Trophoblast cell (in vitro differentiated cells and primary cell): ENCODE results near the gene EPAS1.

Experiments used
- DNase-seq, 2 donors: peaks; one replicate each; pipeline ENCODE4 v3.0.0-alpha.2; 2016
- H2AFZ ChIP-seq: 2 replicates; pipeline ENCODE4 v1.6.1; 2013; ENCODE audit warnings: low read length, moderate library complexity, mild to moderate bottlenecking; ENCODE audit not compliant: insufficient read depth, poor library complexity
- H2AK5ac ChIP-seq: 2 replicates; pipeline ENCODE4 v1.6.1; 2013; ENCODE audit warnings: mild to moderate bottlenecking, low read length
- H2BK120ac ChIP-seq: 2 replicates; pipeline ENCODE4 v1.6.1; 2013; ENCODE audit warnings: low read length, mild to moderate bottlenecking, moderate library complexity; ENCODE audit not compliant: insufficient read depth, poor library complexity
- H2BK12ac ChIP-seq: 2 replicates; pipeline ENCODE4 v1.6.1; 2013; ENCODE audit warnings: mild to moderate bottlenecking, low read length, moderate library complexity
- H2BK5ac ChIP-seq: 2 replicates; pipeline ENCODE4 v1.6.1; 2013; ENCODE audit warnings: low read length, low read depth, moderate library complexity, mild to moderate bottlenecking; ENCODE audit not compliant: poor library complexity
- H3K14ac ChIP-seq: 2 replicates; pipeline ENCODE4 v1.6.1; 2013; ENCODE audit warnings: mild to moderate bottlenecking, low read length
- H3K18ac ChIP-seq: 2 replicates; pipeline ENCODE4 v1.6.1; 2013; ENCODE audit warnings: mild to moderate bottlenecking, low read length
- H3K23ac ChIP-seq: 2 replicates; pipeline ENCODE4 v1.6.1; 2013; ENCODE audit warnings: low read length
- H3K27ac ChIP-seq: 2 replicates; pipeline ENCODE4 v1.5.1; 2013; ENCODE audit warnings: low read depth, mild to moderate bottlenecking, inconsistent platforms, low read length, moderate library complexity
- H3K27me3 ChIP-seq: 2 replicates; pipeline ENCODE4 v1.6.1; 2013; ENCODE audit warnings: inconsistent platforms, mild to moderate bottlenecking, low read length, moderate library complexity; ENCODE audit not compliant: insufficient read depth
- H3K36me3 ChIP-seq, 2 experiments: 1 replicate in 1 of 2; 2 replicates in 1 of 2; pipeline ENCODE4 v1.6.1; 2013; ENCODE audit warnings: low read length in 2 of 2, mild to moderate bottlenecking in 2 of 2, moderate library complexity in 1 of 2; ENCODE audit not compliant: insufficient read depth in 2 of 2, control insufficient read depth in 1 of 2
- H3K4ac ChIP-seq: 2 replicates; pipeline ENCODE4 v1.6.1; 2013; ENCODE audit warnings: low read depth, mild to moderate bottlenecking, low read length, moderate library complexity
- H3K4me1 ChIP-seq, 2 experiments: 1 replicate in 1 of 2; 2 replicates in 1 of 2; pipeline ENCODE4 v1.6.1; 2013; ENCODE audit warnings: low read length in 2 of 2, mild to moderate bottlenecking in 2 of 2, moderate library complexity in 1 of 2; ENCODE audit not compliant: insufficient read depth in 2 of 2, control insufficient read depth in 1 of 2
- H3K4me2 ChIP-seq: 2 replicates; pipeline ENCODE4 v1.6.1; 2013; ENCODE audit warnings: inconsistent platforms, mild to moderate bottlenecking, low read length, moderate library complexity
- H3K4me3 ChIP-seq: 2 replicates; pipeline ENCODE4 v1.5.1; 2013; ENCODE audit warnings: mild to moderate bottlenecking, low read depth, low read length, inconsistent platforms
- H3K79me1 ChIP-seq: one replicate; pipeline ENCODE4 v1.6.1; 2013; ENCODE audit warnings: low read length
- H3K79me2 ChIP-seq: 2 replicates; pipeline ENCODE4 v1.6.1; 2013; ENCODE audit warnings: low read length, mild to moderate bottlenecking; ENCODE audit not compliant: control insufficient read depth, insufficient read depth, poor library complexity
- H3K9ac ChIP-seq: 2 replicates; pipeline ENCODE4 v1.6.1; 2013; ENCODE audit warnings: mild to moderate bottlenecking, low read length
- H3K9me3 ChIP-seq: 2 replicates; pipeline ENCODE4 v1.6.1; 2013; ENCODE audit warnings: low read depth, mild to moderate bottlenecking, control low read depth, inconsistent platforms, low read length; ENCODE audit not compliant: insufficient read depth
- H4K12ac ChIP-seq: 2 replicates; pipeline ENCODE4 v1.6.1; 2013; ENCODE audit warnings: low read depth, mild to moderate bottlenecking, low read length, moderate library complexity
- H4K8ac ChIP-seq: 2 replicates; pipeline ENCODE4 v1.6.1; 2013; ENCODE audit warnings: low read depth, mild to moderate bottlenecking, low read length, moderate library complexity
- H4K91ac ChIP-seq: one replicate; pipeline ENCODE4 v1.6.1; 2013; ENCODE audit warnings: low read depth, mild to moderate bottlenecking, low read length, moderate library complexity
- WGBS: extraction: QIAGEN DNeasy Blood & Tissue Kit; methylation state at CpG from one replicate; pipeline ENCODE4 v1.1.7; 2013; ENCODE audit warnings: missing lambda C conversion rate; ENCODE audit not compliant: insufficient read length, insufficient coverage; ENCODE audit errors: extremely low coverage; 5-methylcytosine and 5-hydroxymethylcytosine counted together

Gene EPAS1

DNA sequence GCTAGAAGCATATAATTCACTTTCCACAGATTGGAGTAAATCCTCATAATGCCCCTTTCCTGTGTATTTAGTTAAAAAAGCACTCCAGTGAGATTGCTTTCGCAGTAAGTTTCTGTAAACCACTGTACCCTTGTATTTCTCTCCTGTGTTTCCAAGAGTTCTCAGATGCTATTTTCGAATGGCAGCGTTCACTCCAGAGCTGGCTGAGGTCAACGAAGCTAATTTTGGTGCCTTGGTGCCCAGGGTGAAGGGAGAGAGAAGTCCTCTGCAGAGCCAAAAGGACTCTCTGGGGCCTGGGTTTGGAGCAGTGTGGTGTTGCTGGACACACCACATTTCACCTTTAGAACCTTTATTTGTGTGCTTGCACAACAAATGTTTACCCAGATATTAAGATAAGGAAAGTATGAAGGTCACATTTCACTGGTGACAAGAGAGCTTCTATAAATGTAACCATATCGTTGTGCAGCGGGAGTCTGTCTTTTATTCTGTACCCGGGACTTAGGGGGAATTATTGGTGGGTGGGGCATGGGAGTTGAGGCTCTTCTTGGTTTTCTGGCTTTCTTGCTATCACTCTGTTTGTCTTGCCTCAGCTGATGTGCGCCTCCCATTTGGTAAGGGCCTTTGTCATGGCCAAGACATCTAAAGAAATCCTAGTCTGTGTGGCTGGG is 9.9 kb downstream of the EPAS1 start:
- H2BK5ac ChIP-seq = peak overlapping the region; percentile 36
- peaks cover 50% of the 10 kb centered on the region for H3K79me2 ChIP-seq
- peak overlapping the region; percentile 98 for H3K4ac ChIP-seq
- H2AFZ ChIP-seq = no peak overlapping the region
- no peaks in the 10 kb centered on the region for H3K27me3 ChIP-seq
- no peak overlapping the region for H3K4me2 ChIP-seq
- WGBS = no CpG with 5 or more reads among the region's 8 CpGs
- no peak overlapping the region for H4K8ac ChIP-seq
- H3K79me1 ChIP-seq = peaks cover 13% of the 10 kb centered on the region
- no peak overlapping the region for H3K9ac ChIP-seq
- peaks cover 11 to 21% of the 10 kb centered on the region in 2 experiments for H3K36me3 ChIP-seq
- peak overlapping the region; percentile 45 for H3K27ac ChIP-seq
- H3K4me1 ChIP-seq = peaks cover 44 to 57% of the 10 kb centered on the region in 2 experiments
- H2AK5ac ChIP-seq = no peak overlapping the region
- no peak overlapping the region for H3K23ac ChIP-seq
- H3K18ac ChIP-seq = peak overlapping the region; percentile 52
- H4K91ac ChIP-seq = no peak overlapping the region
- peak in 1 of 2 donors; percentile 59 for DNase-seq
- H3K4me3 ChIP-seq = no peak overlapping the region
- H2BK120ac ChIP-seq = peak overlapping the region; percentile 44
- peak overlapping the region; percentile 18 for H2BK12ac ChIP-seq
- no peak overlapping the region for H4K12ac ChIP-seq
- H3K14ac ChIP-seq = peak overlapping the region; percentile 65
- H3K9me3 ChIP-seq = no peaks in the 10 kb centered on the region

DNA sequence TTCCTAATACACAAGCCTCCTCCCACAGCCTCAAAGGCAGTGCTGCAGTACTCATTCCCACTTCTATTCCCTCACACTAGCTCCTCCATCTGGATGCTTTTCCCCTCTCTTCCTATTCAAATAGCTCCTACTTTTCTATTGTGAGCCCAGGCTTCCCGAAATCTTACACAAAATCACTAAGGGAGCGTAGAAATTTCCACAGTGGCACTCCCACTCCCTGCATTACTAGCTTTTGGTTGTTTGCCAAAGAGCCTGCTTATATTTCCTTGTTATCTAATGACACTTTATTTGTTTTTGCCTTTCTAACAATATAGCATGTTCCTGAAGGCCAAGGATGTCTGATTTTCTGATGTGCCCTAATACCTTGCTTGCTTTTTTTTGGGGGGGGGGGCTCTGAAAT is 10.9 kb downstream of the EPAS1 start:
- Histone ChIP-seq H2AFZ (no peak overlapping the region), H4K8ac (no peak overlapping the region), H3K14ac (no peak overlapping the region), H3K4me2 (peak overlapping the region; percentile 2), H2AK5ac (no peak overlapping the region), H3K18ac (no peak overlapping the region), H3K4me3 (no peak overlapping the region), H3K36me3 (peaks cover 11 to 21% of the 10 kb centered on the region in 2 experiments), H2BK5ac (no peak overlapping the region), H3K4me1 (peaks cover 42 to 55% of the 10 kb centered on the region in 2 experiments), H4K12ac (no peak overlapping the region), H4K91ac (no peak overlapping the region), H3K79me2 (peaks cover 49% of the 10 kb centered on the region), H2BK12ac (no peak overlapping the region), H3K9me3 (no peaks in the 10 kb centered on the region), H3K79me1 (peaks cover 13% of the 10 kb centered on the region), H3K23ac (no peak overlapping the region), H3K27me3 (no peaks in the 10 kb centered on the region), H3K9ac (no peak overlapping the region), H2BK120ac (no peak overlapping the region), H3K27ac (no peak overlapping the region), H3K4ac (peak overlapping the region; percentile 98)
- no peak for DNase-seq
- no CpG with 5 or more reads among the region's 2 CpGs for WGBS

DNA sequence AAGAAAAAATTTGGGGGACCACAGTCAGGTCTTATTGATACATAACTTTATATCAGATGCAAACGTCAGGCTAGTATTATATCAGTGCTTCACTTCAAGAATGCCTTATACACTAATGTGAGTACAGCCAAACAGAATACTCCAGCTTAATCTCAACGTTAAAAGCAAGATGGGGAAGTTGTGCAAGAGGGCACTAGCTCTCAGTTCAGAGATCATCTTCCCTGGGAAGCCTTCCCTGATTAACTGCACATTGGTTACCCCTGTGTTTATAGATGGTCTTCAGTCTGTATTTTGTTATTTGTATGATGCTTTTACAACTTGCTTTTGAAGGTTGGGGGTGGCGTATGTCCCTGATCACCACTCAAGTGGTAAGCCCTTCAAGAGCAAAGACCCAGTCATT is 11.4 kb downstream of the EPAS1 start:
- Histone ChIP-seq H2BK12ac (no peak overlapping the region), H3K36me3 (peaks cover 11 to 20% of the 10 kb centered on the region in 2 experiments), H3K18ac (no peak overlapping the region), H3K9me3 (no peaks in the 10 kb centered on the region), H4K8ac (no peak overlapping the region), H3K23ac (no peak overlapping the region), H3K4ac (peak overlapping the region; percentile 84), H3K79me2 (peaks cover 44% of the 10 kb centered on the region), H3K79me1 (peaks cover 11% of the 10 kb centered on the region), H3K4me3 (no peak overlapping the region), H3K4me2 (no peak overlapping the region), H2BK120ac (no peak overlapping the region), H2AFZ (no peak overlapping the region), H2BK5ac (no peak overlapping the region), H4K12ac (no peak overlapping the region), H2AK5ac (no peak overlapping the region), H3K27ac (peak overlapping the region; percentile 0), H3K14ac (no peak overlapping the region), H3K9ac (no peak overlapping the region), H4K91ac (no peak overlapping the region), H3K27me3 (no peaks in the 10 kb centered on the region), H3K4me1 (peaks cover 38 to 50% of the 10 kb centered on the region in 2 experiments)
- WGBS = no CpG with 5 or more reads among the region's 3 CpGs
- DNase-seq = no peak

DNA sequence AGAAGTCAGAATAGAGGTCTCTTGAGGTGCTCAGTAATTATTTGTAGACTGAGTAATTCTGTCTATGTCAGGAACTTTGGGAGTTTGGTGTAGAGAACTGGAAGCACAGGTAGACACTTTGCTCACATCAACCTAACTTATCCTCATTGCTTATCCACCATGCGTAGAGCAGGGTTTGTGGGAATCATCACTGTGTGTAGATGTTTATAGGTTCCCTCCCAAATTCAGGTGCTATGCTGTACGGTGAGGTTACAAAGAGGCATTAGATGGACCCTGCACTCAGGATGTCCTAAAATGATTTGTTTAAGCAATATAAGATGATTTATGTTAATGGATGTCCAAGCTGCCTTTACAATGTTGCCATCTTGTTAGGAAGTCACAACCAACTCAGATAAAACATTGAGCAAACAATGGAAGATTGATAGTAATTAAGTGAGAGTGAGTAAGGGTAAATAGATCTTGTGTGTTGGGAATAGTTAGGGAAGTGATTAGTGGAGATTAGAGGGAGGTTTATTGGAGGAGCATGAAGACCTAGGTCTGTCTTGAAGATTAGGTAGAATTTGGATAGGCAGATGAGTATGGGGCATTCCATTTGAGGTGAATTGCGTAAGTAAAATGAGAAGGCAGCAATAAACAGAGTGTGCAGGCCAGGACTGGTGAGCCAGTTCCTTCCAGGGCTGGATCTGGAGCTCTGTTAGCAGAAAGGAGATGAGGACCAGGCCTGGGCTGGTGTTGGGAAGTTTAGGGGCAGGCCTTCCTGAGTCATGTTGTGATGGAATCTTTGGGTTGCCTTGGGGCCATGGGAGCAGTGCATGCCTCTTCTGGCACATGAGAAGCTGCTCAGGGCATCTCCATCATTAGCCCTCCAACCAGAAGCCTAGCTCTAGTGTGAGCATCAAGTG is 12.1 kb downstream of the EPAS1 start:
- Histone ChIP-seq H2AFZ (no peak overlapping the region), H3K4ac (peak overlapping the region; percentile 84), H3K4me2 (peak overlapping the region; percentile 13), H3K4me1 (peaks cover 39 to 52% of the 10 kb centered on the region in 2 experiments), H3K27ac (no peak overlapping the region), H2BK120ac (no peak overlapping the region), H3K4me3 (no peak overlapping the region), H3K9me3 (no peaks in the 10 kb centered on the region), H3K27me3 (no peaks in the 10 kb centered on the region), H4K91ac (no peak overlapping the region), H3K36me3 (peaks cover 12 to 22% of the 10 kb centered on the region in 2 experiments), H3K23ac (no peak overlapping the region), H2AK5ac (no peak overlapping the region), H3K79me2 (peaks cover 43% of the 10 kb centered on the region), H4K8ac (no peak overlapping the region), H3K79me1 (peaks cover 11% of the 10 kb centered on the region), H3K14ac (no peak overlapping the region), H2BK5ac (no peak overlapping the region), H3K9ac (no peak overlapping the region), H3K18ac (no peak overlapping the region), H4K12ac (no peak overlapping the region), H2BK12ac (no peak overlapping the region)
- WGBS = no CpG with 5 or more reads among the region's 3 CpGs
- peak; percentile 77 to 87 for DNase-seq
